ENCODE results near the gene TPP1. TPM values are rescaled to one million over a fixed set of nuclear protein-coding genes. Genes with fewer than 3 reads are reported as not detected.

The TPP1 gene
- total and polyA plus RNA-seq, 9 of the 15 experiments (the other 6 are each of a cell fraction or from before 2014, with no cell fraction given) = 7.5 to 75.8 (median 15.7) TPM

DNA sequence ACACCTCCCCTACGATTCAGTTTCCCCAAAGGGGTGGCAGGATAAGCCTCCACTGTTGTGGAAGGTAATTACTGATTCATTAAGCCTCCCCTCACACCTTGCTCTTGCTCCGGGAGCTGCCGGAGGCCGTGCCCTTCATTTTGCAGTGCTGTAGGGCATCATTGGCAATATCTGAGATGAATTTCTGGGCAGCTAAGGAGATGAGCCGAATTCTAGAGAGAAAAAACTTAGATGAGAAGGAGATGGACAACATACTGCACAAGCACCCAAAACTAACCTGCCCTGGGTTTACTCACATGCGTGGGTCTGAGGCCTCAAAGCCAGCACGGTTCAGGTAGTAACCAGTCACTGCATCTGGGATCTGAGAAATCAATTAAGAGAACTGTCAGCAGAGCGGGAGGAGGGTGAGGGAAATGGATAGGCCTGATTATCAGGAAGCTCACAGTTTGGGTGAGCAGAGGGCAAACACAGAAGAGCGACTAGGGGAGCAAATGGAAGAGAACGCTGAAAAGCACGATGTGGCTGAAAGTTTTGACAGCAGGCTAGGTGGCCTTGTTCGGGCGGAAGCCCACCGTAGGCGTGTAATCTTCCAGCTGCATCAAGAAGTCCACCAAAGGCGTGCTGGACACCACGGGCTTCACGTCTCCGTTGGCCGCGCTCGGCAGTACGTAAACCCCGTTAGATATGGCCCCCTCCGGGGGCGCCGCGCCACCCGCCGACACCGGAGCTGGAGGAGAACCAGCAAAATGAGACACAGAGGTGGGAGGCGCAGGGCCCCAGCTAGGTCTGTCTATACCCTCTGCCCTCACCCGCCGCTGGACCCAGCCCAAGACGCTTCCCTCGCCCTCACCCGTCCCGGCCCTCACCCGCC is 7.9 kb downstream of the TPP1 start (continued):
- TF ChIP-seq CREB1 (IDR thresholded peaks at IDR 0.05) (no peak), CREB1 (CRISPR knock-in tag; IDR thresholded peaks at IDR 0.05) (no peak), RBM22 (IDR thresholded peaks at IDR 0.05; ENCODE audit: low read depth, low read length, poor library complexity, severe bottlenecking) (no peak), CREB5 (CRISPR knock-in tag; IDR thresholded peaks at IDR 0.05) (no peak), HMG20B (CRISPR knock-in tag; IDR thresholded peaks at IDR 0.05) (0 out of 2 replicates have a peak, but pooled peaks have one; percentile 49), POLR2AphosphoS5 (IDR thresholded peaks at IDR 0.05; ENCODE audit: control insufficient read depth, insufficient read depth, low read depth, low read length) (no peak), BRD9 (IDR thresholded peaks at IDR 0.05; ENCODE audit: low read depth, partially characterized antibody) (no peak), KDM1A (IDR thresholded peaks at IDR 0.05) (no peak), MTA3 (IDR thresholded peaks at IDR 0.05; ENCODE audit: borderline replicate concordance) (no peak), ZNF696 (CRISPR knock-in tag; conservative IDR thresholded peaks at IDR 0.05) (no peak), TBP (optimal IDR thresholded peaks at IDR 0.05; ENCODE audit: low read depth, low read length) (no peak), ZNF699 (CRISPR knock-in tag; IDR thresholded peaks at IDR 0.05; ENCODE audit: insufficient replicate concordance) (no peak), KDM5B (IDR thresholded peaks at IDR 0.05; ENCODE audit: insufficient replicate concordance, low read depth, low read length) (no peak), TCFL5 (CRISPR knock-in tag; conservative IDR thresholded peaks at IDR 0.05) (no peak), MITF (IDR thresholded peaks at IDR 0.05) (no peak), BMI1 (IDR thresholded peaks at IDR 0.05; ENCODE audit: low read length) (no peak), USF1 (CRISPR knock-in tag; IDR thresholded peaks at IDR 0.05) (no peak), CGGBP1 (CRISPR knock-in tag; IDR thresholded peaks at IDR 0.05) (no peak), KLF13 (tag; IDR thresholded peaks at IDR 0.05; ENCODE audit: borderline replicate concordance, low read depth) (no peak), COPS2 (conservative IDR thresholded peaks at IDR 0.05) (no peak)
- TF ChIP-seq, protein P1, sequence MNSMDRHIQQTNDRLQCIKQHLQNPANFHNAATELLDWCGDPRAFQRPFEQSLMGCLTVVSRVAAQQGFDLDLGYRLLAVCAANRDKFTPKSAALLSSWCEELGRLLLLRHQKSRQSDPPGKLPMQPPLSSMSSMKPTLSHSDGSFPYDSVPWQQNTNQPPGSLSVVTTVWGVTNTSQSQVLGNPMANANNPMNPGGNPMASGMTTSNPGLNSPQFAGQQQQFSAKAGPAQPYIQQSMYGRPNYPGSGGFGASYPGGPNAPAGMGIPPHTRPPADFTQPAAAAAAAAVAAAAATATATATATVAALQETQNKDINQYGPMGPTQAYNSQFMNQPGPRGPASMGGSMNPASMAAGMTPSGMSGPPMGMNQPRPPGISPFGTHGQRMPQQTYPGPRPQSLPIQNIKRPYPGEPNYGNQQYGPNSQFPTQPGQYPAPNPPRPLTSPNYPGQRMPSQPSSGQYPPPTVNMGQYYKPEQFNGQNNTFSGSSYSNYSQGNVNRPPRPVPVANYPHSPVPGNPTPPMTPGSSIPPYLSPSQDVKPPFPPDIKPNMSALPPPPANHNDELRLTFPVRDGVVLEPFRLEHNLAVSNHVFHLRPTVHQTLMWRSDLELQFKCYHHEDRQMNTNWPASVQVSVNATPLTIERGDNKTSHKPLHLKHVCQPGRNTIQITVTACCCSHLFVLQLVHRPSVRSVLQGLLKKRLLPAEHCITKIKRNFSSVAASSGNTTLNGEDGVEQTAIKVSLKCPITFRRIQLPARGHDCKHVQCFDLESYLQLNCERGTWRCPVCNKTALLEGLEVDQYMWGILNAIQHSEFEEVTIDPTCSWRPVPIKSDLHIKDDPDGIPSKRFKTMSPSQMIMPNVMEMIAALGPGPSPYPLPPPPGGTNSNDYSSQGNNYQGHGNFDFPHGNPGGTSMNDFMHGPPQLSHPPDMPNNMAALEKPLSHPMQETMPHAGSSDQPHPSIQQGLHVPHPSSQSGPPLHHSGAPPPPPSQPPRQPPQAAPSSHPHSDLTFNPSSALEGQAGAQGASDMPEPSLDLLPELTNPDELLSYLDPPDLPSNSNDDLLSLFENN (IDR thresholded peaks at IDR 0.05; ENCODE audit: low read depth in 2 of 2, low read length in 2 of 2) = no peak

Data from K562 (cell line).